ENCODE measurements around the gene CTIF.

DNA sequence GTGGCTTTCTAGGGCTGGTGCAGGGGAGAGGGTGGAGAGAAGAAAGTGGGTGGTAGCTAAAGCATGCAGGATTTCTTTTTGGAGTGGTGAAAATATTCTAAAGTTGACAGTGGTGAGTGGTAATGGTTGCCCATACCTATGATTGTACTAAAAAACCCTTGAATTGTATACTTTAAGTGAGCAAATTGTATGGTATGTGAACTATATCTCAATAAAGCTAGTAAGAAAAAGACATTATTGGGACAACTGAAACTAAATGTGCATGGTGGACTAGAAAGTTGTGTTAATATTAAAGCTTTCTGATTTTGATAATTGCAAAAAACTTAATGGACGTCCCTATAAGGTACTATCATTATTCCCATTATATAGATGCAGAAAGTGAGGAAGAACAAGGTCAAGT lies 361.6 kb downstream of the CTIF start:
- TF ChIP-seq, protein P1, sequence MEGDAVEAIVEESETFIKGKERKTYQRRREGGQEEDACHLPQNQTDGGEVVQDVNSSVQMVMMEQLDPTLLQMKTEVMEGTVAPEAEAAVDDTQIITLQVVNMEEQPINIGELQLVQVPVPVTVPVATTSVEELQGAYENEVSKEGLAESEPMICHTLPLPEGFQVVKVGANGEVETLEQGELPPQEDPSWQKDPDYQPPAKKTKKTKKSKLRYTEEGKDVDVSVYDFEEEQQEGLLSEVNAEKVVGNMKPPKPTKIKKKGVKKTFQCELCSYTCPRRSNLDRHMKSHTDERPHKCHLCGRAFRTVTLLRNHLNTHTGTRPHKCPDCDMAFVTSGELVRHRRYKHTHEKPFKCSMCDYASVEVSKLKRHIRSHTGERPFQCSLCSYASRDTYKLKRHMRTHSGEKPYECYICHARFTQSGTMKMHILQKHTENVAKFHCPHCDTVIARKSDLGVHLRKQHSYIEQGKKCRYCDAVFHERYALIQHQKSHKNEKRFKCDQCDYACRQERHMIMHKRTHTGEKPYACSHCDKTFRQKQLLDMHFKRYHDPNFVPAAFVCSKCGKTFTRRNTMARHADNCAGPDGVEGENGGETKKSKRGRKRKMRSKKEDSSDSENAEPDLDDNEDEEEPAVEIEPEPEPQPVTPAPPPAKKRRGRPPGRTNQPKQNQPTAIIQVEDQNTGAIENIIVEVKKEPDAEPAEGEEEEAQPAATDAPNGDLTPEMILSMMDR (IDR thresholded peaks at IDR 0.05), result no peak
- TF ChIP-seq POLR2A (IDR thresholded peaks at IDR 0.05), result no peak

Data from heart left ventricle (tissue), 13 donors.